ENCODE data around the gene XRN2.
"Not testable (repeated sequence)": the region's sequence is repeated elsewhere in the genome, so short reads cannot be mapped to it uniquely, and the experiment has no call there.

Gene XRN2

DNA sequence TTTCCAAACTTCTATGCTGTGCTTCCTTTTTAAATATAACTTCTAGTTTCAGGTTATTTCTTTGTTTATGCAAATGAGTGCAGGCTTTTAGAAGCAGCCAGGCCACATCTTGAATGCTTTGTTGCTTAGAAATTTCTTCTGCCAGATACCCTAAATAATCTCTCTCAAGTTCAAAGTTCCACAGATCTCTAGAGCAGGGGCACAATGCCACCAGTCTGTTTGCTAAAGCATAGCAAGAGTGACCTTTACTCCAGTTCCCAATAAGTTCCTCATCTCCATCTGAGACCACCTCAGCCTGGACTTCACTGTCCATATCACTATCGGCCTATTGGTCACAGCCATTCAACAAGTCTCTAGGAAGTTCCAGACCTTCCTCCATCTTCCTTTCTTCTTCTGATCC is 120.6 kb downstream of the XRN2 start:
- not testable (repeated sequence) for DNase-seq (ENCODE audit: low read depth)

DNA sequence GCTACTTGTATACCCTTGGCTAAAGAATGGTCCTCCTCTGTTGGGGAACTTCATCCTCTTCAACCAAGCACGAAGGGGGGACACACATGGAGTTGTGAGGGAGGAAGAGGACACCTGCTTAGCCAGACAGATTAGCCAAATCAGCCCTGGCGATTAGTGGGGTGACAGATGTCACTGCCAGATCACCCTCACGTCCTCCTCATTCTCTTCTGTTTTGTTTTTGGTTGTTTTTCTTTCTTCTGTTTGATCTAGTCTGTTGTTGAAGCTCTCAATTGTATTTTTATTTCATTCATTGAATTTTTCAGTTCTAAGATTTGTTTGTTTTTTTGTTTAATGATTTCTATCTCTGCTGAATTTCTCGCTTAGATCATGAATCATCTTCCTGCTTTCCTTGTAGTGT is 121.7 kb downstream of the XRN2 start:
- DNase-seq (ENCODE audit: low read depth), result no peak

DNA sequence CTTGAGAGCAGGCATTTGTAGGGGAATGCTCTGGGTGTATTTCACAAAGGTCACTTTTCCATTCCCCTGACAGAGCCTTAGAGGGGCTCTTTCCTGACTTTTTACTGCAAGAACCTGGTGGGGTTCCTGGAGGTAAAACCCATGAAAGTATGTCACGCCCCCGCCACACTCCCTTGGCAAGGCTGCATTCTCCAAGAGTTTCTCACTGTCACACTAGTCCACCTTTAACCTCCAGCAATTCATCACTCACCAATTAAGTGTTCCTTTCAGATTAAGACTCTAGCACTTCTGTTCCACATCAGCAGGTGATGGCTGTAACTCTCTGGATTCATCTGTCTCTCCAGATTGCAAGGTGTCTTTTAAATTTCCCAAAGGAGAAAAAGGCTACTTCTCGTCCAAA is 126.9 kb downstream of the XRN2 start:
- DNase-seq (ENCODE audit: low read depth), result no peak

DNA sequence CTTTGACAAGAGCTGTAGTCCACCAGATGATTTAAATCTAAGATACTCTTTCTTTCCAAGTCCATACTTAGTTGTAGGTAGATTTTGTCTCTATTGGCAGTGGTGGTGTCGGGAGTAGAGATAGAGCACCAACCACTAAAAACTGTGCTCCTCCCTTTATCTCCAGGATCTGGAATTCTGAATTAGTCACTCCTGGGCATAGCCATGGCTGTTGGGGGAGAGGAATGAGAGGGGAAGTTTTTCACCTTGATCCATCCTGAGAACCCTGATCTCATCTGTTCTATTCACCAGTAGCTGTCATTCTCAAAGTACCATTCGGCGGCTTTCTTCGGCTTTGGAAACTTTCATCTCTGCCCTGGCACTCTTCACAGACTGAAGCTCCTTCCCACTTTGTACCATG is 129.8 kb downstream of the XRN2 start:
- DNase-seq (ENCODE audit: low read depth), result no peak

DNA sequence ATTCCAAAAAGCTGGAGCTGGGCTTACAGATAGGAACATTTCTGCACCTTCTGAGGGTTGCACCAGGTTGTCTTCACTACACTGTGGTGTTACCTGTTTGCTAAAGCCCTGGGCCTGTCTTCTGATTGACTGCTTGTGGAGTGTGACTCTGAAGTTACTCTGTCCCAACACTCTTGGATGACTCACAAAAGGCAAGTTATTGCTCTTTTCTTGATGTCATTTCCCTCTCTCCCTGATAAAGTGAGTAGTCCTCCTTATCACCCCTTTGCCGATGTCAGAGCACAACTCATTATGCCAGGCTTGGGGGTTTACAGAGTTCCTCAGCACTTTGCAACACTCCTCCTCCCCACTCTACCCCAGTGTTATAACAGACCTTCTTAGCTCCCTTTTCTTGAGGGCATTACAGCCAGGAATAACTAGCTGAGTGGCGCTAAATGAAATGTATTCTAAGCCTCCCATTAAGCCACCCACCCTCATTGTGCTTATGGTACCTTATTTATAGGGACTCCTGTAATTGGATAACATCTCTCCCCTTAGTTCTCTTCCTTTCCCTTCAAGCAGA is 130.3 kb downstream of the XRN2 start:
- DNase-seq (ENCODE audit: low read depth), result no peak

DNA sequence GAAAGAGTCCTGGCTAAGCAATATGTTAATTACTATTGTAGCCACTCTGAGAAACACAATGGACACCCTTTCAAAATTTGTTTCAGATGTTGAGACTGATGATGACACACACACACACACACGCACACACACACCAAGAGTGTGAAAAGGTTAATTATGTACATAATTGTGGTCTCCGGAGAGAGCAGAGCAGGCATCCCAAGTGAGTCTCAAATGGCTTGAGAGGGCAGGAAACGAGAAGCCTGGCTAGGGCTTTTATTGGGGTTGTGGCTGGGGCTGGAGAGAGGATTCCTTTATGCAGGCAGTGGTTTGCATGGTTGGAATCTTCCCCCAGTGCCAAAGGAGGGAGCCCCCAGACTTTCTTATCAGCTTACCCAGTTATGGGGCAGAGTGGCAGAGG is 132.4 kb downstream of the XRN2 start:
- no peak for DNase-seq (ENCODE audit: low read depth)

DNA sequence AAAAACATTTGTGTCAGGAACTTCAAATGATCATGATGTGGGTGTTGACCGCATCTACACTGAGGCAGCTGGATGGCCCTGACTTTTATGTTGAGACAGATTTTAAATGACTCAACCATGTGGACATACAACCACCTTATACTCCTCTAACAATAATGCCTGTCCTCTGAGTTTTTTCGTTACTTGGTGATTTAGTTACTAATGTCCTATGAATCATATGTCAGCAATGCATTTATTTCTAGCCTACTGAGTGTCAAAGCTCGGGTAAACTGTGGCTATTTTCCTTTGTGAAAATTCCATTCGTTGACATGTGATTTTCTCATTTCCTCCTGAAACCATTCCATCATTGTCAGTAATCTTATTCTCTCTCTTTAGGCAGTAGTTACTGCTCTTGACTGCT is 133.1 kb downstream of the XRN2 start:
- DNase-seq (ENCODE audit: low read depth), result no peak

DNA sequence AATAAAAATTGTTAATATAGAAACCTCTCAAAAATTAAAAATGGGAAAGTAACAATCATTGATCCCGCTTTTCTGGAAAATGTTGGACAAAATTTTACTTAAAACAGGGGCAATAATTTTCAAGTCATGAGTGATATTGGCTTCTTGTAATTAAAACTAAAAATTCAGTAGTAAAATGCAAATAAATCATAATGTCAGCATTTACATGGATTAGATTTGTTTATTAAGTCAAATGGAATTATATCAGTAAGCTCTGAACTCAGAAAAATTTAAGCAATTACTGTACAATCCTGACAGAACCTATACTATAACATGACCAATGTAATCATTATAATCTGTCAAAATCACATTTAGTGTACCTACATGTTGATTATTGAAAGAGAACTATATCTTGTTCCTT is 134.1 kb downstream of the XRN2 start:
- DNase-seq (ENCODE audit: low read depth), result no peak

DNA sequence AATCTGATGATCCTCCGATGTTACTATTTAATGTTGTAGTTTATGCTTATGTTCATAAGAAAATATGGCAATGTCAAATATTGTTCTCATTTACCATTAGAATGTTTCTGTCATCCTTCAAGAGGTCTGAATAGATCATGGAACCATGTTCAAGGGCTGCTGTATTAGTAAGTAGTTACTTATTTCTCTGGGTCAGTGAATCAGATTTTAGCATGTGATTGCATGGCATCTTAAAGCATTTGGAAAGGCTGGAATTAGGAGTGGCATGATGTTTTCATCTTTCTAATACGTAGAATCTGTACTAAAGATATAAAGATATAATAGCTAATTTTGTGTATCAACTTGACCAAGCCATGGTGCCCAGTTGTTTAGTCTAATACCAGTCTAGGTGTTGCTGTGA is 134.7 kb downstream of the XRN2 start:
- no peak for DNase-seq (ENCODE audit: low read depth)
